HepG2 (cell line): ENCODE results near the gene TREML4. TPM values are rescaled to one million over a fixed set of nuclear protein-coding genes. Genes with fewer than 3 reads are reported as not detected.

Source experiments
- HCFC1 ChIP-seq: fragments of 150-350 bp; IDR thresholded peaks from 2 replicates; pipeline ENCODE4 v1.6.1; 2014; ENCODE audit warnings: low read depth, low read length
- KDM5B ChIP-seq: sonication (generic); formaldehyde crosslinking; IDR thresholded peaks from 2 replicates; pipeline ENCODE4 v1.4.0; 2020; ENCODE audit warnings: missing genetic modification reagents, mild to moderate bottlenecking, borderline replicate concordance
- SIX1 ChIP-seq: sonication (generic); formaldehyde crosslinking; IDR thresholded peaks from 2 replicates; pipeline ENCODE4 v1.4.0; 2020; ENCODE audit warnings: missing genetic modification reagents, borderline replicate concordance
- SOX6 ChIP-seq, 2 experiments: fragments of 450-650 bp in 1 of 2; sonication (generic) in 1 of 2; formaldehyde crosslinking in 1 of 2; IDR thresholded peaks; 2 replicates each; pipeline versions ENCODE4 v1.4.0 to v1.6.1; 2017 to 2020; ENCODE audit warnings: antibody characterized with exemption in 1 of 2, mild to moderate bottlenecking in 1 of 2, missing genetic modification reagents in 1 of 2
- XRCC5 ChIP-seq: fragments of 200-400 bp; formaldehyde crosslinking; optimal IDR thresholded peaks from 2 replicates; pipeline ENCODE3; 2017; ENCODE audit warnings: mild to moderate bottlenecking, low read length
- ZNF10 ChIP-seq: sonication (generic); formaldehyde crosslinking; IDR thresholded peaks from 2 replicates; pipeline ENCODE4 v1.4.0; 2020; ENCODE audit warnings: mild to moderate bottlenecking, low read depth, missing genetic modification reagents, borderline replicate concordance
- ZNF574 ChIP-seq: sonication (generic); formaldehyde crosslinking; IDR thresholded peaks from 2 replicates; pipeline ENCODE4 v1.4.0; 2020; ENCODE audit warnings: missing genetic modification reagents
- ZNF678 ChIP-seq: sonication (generic); formaldehyde crosslinking; IDR thresholded peaks from 2 replicates; pipeline ENCODE4 v1.4.0; 2020; ENCODE audit warnings: mild to moderate bottlenecking, missing genetic modification reagents
- polyA plus RNA-seq, 8 experiments: library from polyadenylated mRNA; depleted of rRNA in 3 of 8; stranded (reverse) in 7 of 8; unstranded in 1 of 8; fragments of >200 nt; fragmentation: Illumina TruSeq in 4 of 8; extraction: Trizol in 4 of 8; gene quantifications; 2 replicates each; pipeline versions ENCODE4 v1.2.1 to v1.2.3, GENCODE V29; 2011 to 2016; ENCODE audit warnings: low read depth in 4 of 8, missing spikeins in 1 of 8, mixed read lengths in 1 of 8; ENCODE audit not compliant: insufficient read depth in 1 of 8
- total RNA-seq, 5 experiments: library from RNA; depleted of rRNA; stranded (reverse); fragments of >200 nt; fragmentation: Illumina TruSeq; extraction: Trizol; gene quantifications; 2 replicates each; pipeline ENCODE4 v1.2.3, GENCODE V29; 2016; ENCODE audit warnings: low read depth in 1 of 5
- TF ChIP-seq, protein P1 (sequence below): sonication (generic); formaldehyde crosslinking; IDR thresholded peaks from 2 replicates; pipeline ENCODE4 v1.4.0; 2020; ENCODE audit warnings: missing genetic modification reagents
- TF ChIP-seq, protein P2 (sequence below): sonication (generic); formaldehyde crosslinking; IDR thresholded peaks from 2 replicates; pipeline ENCODE4 v1.4.0; 2020; ENCODE audit warnings: missing genetic modification reagents

The TREML4 gene
- total and polyA plus RNA-seq, 2 of the 13 experiments (the other 11 are each of a cell fraction or from before 2014, with no cell fraction given), result not detected

GRCh38 chr6:41193884-41194283, 34.3 kb upstream of the TREML4 start (continued):
- TF ChIP-seq, protein P1, sequence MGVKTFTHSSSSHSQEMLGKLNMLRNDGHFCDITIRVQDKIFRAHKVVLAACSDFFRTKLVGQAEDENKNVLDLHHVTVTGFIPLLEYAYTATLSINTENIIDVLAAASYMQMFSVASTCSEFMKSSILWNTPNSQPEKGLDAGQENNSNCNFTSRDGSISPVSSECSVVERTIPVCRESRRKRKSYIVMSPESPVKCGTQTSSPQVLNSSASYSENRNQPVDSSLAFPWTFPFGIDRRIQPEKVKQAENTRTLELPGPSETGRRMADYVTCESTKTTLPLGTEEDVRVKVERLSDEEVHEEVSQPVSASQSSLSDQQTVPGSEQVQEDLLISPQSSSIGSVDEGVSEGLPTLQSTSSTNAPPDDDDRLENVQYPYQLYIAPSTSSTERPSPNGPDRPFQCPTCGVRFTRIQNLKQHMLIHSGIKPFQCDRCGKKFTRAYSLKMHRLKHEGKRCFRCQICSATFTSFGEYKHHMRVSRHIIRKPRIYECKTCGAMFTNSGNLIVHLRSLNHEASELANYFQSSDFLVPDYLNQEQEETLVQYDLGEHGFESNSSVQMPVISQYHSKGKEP (CRISPR knock-in tag), result no peak
- no peak for TF ChIP-seq HCFC1
- no peak for TF ChIP-seq SOX6 (IDR thresholded peaks at IDR 0.05)
- no peak for TF ChIP-seq SOX6 (CRISPR knock-in tag; IDR thresholded peaks at IDR 0.05)
- no peak for TF ChIP-seq ZNF10 (CRISPR knock-in tag)
- TF ChIP-seq, protein P2, sequence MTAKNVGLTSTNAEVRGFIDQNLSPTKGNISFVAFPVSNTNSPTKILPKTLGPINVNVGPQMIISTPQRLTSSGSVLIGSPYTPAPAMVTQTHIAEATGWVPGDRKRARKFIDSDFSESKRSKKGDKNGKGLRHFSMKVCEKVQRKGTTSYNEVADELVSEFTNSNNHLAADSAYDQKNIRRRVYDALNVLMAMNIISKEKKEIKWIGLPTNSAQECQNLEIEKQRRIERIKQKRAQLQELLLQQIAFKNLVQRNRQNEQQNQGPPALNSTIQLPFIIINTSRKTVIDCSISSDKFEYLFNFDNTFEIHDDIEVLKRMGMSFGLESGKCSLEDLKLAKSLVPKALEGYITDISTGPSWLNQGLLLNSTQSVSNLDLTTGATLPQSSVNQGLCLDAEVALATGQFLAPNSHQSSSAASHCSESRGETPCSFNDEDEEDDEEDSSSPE (CRISPR knock-in tag), result no peak
- no peak for TF ChIP-seq ZNF678 (CRISPR knock-in tag)
- TF ChIP-seq ZNF574 (CRISPR knock-in tag), result no peak
- no peak for TF ChIP-seq XRCC5
- no peak for TF ChIP-seq SIX1 (CRISPR knock-in tag)
- TF ChIP-seq KDM5B (CRISPR knock-in tag), result no peak
